Endothelial cell (in vitro differentiated cells): ENCODE results near the gene SMU1. TPM values are rescaled to one million over a fixed set of nuclear protein-coding genes. Genes with fewer than 3 reads are reported as not detected.

Experiments used
- DNase-seq: peaks from one replicate; pipeline ENCODE4 v3.0.0; 2021; ENCODE audit warnings: low spot score
- H3K27ac Mint-ChIP-seq: one replicate; pipeline ENCODE4 v1.8.0; 2021; ENCODE audit warnings: mixed read lengths, inconsistent platforms; ENCODE audit not compliant: unreplicated experiment
- H3K27me3 Mint-ChIP-seq: one replicate; pipeline ENCODE4 v1.8.0; 2021; ENCODE audit warnings: mild to moderate bottlenecking, moderate library complexity, mixed read lengths, inconsistent platforms; ENCODE audit not compliant: unreplicated experiment
- H3K36me3 Mint-ChIP-seq: one replicate; pipeline ENCODE4 v1.8.0; 2021; ENCODE audit warnings: mild to moderate bottlenecking, low read depth, mixed read lengths, inconsistent platforms; ENCODE audit not compliant: unreplicated experiment
- H3K4me1 Mint-ChIP-seq: one replicate; pipeline ENCODE4 v1.8.0; 2021; ENCODE audit warnings: mild to moderate bottlenecking, mixed read lengths, inconsistent platforms; ENCODE audit not compliant: unreplicated experiment
- H3K4me3 Mint-ChIP-seq: one replicate; pipeline ENCODE4 v1.8.0; 2021; ENCODE audit warnings: mild to moderate bottlenecking, mixed read lengths, inconsistent platforms; ENCODE audit not compliant: unreplicated experiment
- H3K9me3 Mint-ChIP-seq: one replicate; pipeline ENCODE4 v1.8.0; 2021; ENCODE audit warnings: mixed read lengths, inconsistent platforms; ENCODE audit not compliant: unreplicated experiment
- total RNA-seq: library from RNA; stranded (reverse); fragmentation: NEBNext Ultra II Directional; extraction: Animal tissue kit (Norgen Biotek cat#: 25700); gene quantifications from one replicate; pipeline ENCODE4 v1.2.1, GENCODE V29; 2021; ENCODE audit not compliant: unreplicated experiment
- TF ChIP-seq, protein P1 (sequence below): fragments of 200-600 bp; sonication (generic); IDR thresholded peaks from one replicate; pipeline ENCODE4 v1.5.0; 2021; ENCODE audit warnings: antibody characterized with exemption; ENCODE audit not compliant: unreplicated experiment

Gene SMU1
- total RNA-seq, 1 donor from 2014 or later: 23.7 TPM

DNA sequence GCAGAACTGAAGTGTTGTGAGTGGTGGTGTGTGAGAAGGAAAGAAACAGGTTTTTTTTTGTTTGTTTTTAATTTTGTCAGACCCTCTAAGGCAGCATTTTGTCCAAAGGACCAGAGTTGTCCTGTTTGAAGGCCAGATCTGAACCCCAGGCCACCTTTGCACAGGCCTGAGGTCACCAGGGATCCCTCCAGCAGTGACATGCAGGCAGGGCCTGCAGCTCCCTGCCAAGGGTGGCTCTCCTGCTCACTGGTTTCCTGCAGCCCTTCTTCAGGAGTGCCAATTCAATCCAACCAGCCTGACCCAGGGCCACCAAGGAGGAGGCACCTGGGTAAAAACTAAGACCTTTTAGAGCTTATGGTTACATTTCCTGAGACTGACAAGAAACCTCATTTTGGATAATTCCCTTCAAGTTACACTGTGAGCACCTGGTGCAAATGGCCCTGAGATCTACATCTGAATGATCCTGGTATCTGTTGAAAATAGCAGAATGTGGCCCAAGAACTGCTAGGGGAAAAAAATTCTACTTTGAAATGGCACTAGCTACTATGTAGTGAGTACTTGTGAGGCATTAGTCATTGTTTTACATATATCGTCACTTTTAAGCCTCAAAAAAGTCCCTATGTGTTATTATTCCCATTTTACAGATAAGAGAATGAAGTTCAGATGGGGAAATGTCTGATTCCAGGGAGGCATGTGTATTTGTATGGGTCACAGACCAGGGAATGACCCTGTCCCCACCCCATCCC lies 33.5 kb upstream of the SMU1 start:
- no peak for DNase-seq
- TF ChIP-seq, protein P1, sequence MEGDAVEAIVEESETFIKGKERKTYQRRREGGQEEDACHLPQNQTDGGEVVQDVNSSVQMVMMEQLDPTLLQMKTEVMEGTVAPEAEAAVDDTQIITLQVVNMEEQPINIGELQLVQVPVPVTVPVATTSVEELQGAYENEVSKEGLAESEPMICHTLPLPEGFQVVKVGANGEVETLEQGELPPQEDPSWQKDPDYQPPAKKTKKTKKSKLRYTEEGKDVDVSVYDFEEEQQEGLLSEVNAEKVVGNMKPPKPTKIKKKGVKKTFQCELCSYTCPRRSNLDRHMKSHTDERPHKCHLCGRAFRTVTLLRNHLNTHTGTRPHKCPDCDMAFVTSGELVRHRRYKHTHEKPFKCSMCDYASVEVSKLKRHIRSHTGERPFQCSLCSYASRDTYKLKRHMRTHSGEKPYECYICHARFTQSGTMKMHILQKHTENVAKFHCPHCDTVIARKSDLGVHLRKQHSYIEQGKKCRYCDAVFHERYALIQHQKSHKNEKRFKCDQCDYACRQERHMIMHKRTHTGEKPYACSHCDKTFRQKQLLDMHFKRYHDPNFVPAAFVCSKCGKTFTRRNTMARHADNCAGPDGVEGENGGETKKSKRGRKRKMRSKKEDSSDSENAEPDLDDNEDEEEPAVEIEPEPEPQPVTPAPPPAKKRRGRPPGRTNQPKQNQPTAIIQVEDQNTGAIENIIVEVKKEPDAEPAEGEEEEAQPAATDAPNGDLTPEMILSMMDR: no peak
- H3K4me3 Mint-ChIP-seq: peak overlapping the region; percentile 39
- H3K9me3 Mint-ChIP-seq: no peaks in the 10 kb centered on the region
- H3K27ac Mint-ChIP-seq: peak overlapping the region; percentile 48
- H3K27me3 Mint-ChIP-seq: peaks cover 9% of the 10 kb centered on the region
- peaks cover 25% of the 10 kb centered on the region for H3K36me3 Mint-ChIP-seq
- H3K4me1 Mint-ChIP-seq: peaks cover 34% of the 10 kb centered on the region

DNA sequence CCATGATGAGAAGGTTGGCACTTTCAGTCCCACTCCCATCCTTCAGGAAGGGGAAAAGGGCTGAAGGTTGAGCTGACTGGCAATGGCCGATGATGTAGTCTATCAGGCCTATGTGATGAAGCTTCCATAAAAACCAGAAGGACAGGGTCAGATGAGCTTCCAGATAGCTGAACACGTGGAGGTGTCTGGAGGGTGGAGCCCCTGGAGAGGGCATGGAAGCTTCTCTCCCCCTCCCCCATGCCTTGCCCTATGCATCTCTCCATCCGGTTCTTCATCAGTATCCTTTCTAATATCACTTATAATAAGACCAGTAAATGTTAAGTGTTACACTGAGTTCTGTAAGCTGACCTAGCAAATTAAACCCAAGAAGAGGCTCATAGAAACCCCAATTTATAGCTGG lies 32.6 kb upstream of the SMU1 start:
- H3K4me1 Mint-ChIP-seq: peaks cover 34% of the 10 kb centered on the region
- peaks cover 22% of the 10 kb centered on the region for H3K36me3 Mint-ChIP-seq
- H3K9me3 Mint-ChIP-seq: no peaks in the 10 kb centered on the region
- TF ChIP-seq, protein P1: no peak
- no peak overlapping the region for H3K27ac Mint-ChIP-seq
- no peak for DNase-seq
- H3K4me3 Mint-ChIP-seq: no peak overlapping the region
- H3K27me3 Mint-ChIP-seq: peaks cover 11% of the 10 kb centered on the region

DNA sequence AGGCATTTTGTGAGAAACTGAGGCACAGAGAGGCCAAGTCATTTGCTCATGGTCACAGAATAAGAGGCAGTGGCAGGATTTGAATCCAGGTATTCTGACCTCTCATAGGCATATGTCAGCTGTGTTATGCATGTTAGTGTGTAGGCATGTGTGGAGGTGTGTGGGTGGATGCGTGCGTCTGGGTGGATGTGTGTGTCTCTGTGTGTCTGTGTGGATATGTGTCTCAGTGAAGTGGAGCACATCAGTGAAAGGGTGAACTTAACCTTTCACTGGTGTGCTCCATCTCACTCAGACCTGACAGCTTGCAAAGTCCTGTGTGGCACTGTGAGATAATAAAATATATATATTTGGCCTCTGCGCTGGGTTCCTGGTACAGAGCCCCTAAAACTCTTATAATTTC lies 32.0 kb upstream of the SMU1 start:
- Mint-ChIP-seq H3K27ac (peak overlapping the region; percentile 75), H3K4me1 (peaks cover 34% of the 10 kb centered on the region), H3K9me3 (no peaks in the 10 kb centered on the region), H3K4me3 (no peak overlapping the region), H3K27me3 (peaks cover 12% of the 10 kb centered on the region), H3K36me3 (peaks cover 16% of the 10 kb centered on the region)
- TF ChIP-seq, protein P1: no peak
- no peak for DNase-seq

DNA sequence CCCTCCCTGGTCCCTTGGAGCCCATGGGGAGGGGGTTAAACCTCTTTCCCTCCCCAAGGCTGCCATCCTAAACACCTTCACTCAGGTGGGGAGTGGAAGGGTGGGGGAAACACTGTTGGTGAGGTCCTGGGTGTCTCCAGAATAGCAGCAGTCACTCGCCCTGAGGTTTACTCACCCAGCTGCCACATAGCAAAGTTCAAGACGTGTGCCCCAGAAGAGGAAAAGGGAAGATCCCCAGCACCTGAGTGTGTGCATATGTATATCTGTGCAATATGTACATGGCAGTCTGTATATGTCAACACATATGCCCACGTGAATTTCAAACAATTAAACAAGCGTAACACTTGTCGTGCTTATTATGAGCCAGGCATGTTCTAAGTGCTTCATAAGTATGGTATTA lies 31.3 kb upstream of the SMU1 start:
- Mint-ChIP-seq H3K9me3 (no peaks in the 10 kb centered on the region), H3K27me3 (peaks cover 14% of the 10 kb centered on the region), H3K27ac (no peak overlapping the region), H3K4me3 (no peak overlapping the region), H3K4me1 (peaks cover 34% of the 10 kb centered on the region), H3K36me3 (peaks cover 9% of the 10 kb centered on the region)
- DNase-seq: no peak
- TF ChIP-seq, protein P1: no peak

DNA sequence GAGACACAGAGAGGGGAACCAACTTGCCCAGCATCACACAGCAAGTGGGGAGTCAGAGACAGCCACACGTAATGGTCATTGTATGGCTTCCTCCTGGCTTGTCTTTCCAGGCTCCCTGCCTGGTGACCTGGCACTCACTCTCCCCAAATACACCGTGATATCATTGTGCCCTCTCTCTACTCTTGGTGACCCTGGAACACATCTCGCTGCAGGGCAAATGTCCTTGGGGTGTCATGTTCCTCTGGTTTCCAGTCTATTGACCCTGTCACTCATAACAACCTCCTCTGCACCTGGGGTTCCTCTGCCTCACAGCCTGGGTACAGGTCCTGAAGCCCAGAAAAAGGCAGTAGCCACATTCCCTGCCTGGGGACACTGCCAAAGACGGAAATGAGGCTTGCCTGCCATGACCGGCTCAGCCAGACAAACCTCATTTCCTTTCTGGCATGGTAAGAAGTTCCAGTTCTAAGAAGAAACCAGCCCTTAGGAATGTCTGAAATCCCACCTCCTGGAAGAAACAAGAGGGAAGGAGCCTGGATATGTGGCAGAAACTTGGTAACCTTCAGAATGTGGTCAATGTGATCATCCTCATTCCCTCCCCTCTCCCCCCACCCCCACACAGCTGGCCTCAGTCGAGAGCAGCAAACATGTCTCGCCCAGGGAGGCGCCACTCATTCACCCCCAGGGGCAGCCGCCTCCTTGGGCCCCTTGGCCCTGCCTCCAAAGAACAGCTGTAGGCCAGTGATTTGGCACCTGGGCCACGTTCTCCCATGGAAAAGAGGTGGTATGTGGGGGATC lies 30.6 kb upstream of the SMU1 start:
- H3K27ac Mint-ChIP-seq: no peak overlapping the region
- no peak for DNase-seq
- H3K4me3 Mint-ChIP-seq: no peak overlapping the region
- H3K4me1 Mint-ChIP-seq: peaks cover 32% of the 10 kb centered on the region
- H3K9me3 Mint-ChIP-seq: no peaks in the 10 kb centered on the region
- TF ChIP-seq, protein P1: no peak
- H3K36me3 Mint-ChIP-seq: peaks cover 4% of the 10 kb centered on the region
- peaks cover 16% of the 10 kb centered on the region for H3K27me3 Mint-ChIP-seq
